HG02571 (cell line): Measurements from ENCODE around the gene SLC35G2.
"Not testable (repeated sequence)": the region's sequence is repeated elsewhere in the genome, so short reads cannot be mapped to it uniquely, and the experiment has no call there.

Source experiments
- ATAC-seq: cut with Tn5 transposase; IDR thresholded peaks from one replicate; pipeline ENCODE4 v1.9.1; 2021; ENCODE audit warnings: mild to moderate bottlenecking, moderate library complexity; ENCODE audit not compliant: unreplicated experiment

SLC35G2 gene

DNA sequence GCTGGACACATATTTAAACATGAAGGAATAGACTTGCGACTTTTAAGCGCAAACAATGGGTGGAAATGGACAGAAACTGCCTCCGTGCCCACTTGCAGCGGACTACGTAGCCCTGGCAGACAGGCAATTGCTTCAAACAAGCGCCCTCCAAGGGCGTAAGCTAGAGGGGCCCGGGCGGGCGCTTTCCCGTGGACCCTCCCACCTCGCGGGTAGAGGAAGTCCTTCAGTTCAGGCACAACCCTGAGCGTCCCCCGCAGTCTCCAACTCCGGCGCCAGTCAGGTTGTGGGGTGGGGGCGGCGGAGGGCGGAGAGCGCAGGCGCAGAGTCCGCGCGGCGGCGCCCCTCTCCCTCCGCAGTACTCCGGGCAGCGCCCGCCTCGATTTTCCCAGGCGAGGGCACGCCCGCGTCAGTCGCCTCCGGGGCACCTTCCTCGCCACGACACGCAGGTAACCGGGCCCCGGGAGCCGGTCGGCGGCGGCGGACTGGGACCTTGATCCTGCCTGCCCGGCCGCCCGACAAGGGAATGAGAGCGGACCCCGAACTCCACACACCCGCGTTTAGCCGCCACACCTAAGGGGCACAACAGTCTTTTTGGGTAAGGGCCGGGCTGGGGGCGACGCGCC lies at the start of gene SLC35G2:
Gene SLC35G2 (plus strand): TSS at position 358 of the 623 bp plus-strand sequence. CDS start 35,335 bp downstream, outside the sequence.
- ATAC-seq, result no peak

DNA sequence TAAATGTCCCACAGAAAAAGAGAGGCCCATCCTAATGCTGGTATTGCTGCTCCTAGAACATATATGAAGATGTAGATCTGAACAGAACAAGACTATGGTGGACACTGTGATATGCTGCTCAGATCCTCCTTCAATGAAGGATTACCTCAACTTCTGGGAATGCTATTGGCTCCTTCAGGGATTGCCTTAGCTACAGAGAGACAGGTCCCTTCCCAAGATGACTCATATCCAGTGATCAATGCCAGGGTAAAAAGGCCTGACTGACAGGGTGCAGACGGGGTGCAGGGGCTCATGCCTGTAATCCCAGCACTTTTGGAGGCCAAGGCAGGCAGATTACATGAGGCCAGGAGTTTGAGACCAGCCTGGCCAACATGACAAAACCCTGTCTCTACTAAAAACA lies 46.2 kb upstream of the SLC35G2 start:
- no peak for ATAC-seq

DNA sequence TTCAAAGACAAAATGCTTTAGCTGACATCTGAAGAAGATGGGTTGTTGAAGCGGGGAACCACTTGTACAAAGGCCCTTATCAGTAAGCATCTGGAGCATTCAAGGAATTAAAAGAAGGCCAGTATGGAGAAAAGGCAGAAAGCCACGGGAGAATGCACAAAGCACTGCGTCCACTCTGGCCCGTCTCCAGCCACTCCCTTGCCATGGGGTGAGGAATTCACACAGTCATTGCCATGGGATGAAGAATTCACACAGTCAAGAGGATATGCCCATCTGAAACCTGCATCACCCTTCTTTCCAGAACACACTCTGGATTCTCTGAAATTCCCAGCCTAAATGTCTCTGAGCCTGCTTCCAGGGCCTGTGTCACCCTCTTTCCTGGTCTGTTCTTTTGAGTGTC lies 40.1 kb upstream of the SLC35G2 start:
- ATAC-seq, result no peak

DNA sequence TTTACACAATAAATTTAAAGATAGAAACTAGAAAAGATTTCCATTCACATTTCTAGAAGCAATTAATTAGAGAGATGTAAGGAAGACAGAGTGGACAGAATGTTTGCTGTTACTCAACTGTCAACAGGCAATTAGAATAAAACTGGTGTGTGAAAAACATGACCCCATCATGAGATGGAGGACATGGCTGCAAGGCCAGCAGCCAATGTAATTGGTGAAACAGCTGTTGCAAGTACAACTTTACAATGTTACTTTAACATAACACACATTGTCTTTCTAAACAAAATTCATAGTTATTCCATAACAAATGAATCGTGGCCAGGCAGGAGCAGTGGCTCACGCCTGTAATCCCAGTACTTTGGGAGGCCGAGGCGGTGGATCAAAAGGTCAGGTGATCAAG lies 38.2 kb upstream of the SLC35G2 start:
- no peak for ATAC-seq

DNA sequence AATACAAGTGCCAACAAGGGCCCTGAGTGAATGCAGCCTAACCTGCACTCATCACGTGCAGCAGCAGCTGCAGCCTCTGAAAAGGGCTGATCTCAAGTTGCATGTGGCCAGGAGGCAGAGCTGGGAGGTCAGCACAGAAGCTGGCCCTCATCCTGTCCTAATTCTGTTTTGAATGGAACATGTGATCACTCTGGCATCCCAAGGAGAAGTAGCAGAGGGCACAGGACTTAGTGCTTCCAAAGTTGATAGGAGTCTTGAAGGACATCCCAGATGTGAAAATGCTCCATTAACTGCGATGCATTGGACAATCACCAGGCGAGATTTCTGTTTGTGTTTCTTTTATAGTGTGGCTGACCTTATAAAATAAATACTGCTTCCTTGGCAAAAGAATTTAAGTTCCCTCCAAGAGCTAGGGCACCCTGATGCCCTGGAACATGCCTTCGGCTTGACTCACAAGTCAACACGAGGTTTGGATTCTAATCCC lies 35.2 kb upstream of the SLC35G2 start:
- no peak for ATAC-seq

DNA sequence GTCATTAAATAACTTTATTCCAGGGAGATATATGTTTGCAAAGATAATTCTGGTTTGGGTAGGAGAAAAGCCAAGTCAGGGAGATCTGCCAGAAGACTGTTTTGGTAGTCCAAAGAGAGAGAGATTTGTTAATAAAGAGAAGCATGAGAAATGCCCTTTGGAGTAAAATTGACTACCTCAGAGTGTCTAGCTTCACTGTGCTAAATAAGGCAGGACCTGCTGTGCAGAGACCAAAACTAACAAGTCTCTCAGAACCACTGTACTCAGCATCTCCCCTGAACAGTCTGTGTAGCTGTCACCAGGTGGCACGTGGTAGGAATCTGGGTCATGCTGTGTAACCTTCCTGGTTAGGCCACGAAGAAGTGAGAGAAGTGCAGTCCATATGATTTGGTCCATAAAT lies 31.6 kb upstream of the SLC35G2 start:
- peak; percentile 93 for ATAC-seq

DNA sequence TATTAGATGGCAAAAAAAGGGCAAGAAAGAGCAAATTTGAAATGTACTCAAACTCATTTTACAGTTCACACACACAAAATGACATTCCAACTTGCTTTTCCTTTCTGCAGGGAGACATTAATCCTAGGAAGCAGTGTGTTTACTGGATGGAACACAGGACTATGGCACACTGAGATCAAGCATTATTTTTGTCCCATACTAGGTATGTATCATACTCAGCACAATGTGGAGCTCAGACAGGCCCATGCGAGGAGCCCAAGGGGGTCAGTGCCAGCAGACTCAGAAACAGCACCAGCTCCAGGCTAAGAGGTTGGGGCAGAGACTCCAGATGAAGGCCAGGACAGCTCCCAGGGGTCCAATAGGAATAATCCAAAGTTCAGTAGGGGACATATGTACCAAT lies 30.8 kb upstream of the SLC35G2 start:
- no peak for ATAC-seq

DNA sequence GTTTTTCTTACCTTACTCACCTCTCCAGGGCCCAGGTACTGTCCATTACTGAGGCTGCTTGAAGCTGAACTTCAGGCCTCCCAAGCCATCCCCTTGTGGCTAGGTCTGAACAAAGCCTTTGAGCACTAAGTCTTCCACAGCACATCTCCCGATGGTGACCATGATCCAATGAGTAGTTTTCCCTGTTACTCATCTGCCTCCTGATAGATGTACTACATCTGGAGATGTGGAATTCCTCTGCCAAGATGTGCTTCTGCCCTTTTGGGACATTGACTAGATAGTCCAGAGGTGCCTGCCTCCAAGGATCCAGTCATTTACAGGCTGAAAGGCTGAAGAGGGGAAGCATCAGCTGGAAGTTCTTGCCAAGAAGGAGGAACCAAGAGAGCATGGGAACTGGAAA lies 28.9 kb upstream of the SLC35G2 start:
- ATAC-seq, result no peak

DNA sequence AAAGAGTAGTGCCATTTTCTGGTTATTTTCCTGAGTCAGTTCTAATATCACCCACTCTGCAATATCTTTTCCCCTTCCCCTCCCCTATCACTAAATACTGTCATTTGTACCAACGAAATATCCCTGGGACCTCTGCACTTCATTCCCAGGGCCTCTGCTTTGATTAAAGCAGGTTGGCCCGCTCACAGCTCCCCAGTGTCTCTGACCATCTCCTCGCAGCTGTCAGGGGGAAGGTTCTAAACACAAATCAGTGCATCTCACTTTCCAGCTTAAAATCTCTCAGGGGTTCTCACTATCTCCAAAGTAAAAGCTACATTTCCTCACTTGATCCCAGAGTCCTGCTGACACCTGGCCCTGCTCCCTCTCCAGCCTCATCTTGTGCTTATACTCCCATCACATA lies 28.1 kb upstream of the SLC35G2 start:
- no peak for ATAC-seq

DNA sequence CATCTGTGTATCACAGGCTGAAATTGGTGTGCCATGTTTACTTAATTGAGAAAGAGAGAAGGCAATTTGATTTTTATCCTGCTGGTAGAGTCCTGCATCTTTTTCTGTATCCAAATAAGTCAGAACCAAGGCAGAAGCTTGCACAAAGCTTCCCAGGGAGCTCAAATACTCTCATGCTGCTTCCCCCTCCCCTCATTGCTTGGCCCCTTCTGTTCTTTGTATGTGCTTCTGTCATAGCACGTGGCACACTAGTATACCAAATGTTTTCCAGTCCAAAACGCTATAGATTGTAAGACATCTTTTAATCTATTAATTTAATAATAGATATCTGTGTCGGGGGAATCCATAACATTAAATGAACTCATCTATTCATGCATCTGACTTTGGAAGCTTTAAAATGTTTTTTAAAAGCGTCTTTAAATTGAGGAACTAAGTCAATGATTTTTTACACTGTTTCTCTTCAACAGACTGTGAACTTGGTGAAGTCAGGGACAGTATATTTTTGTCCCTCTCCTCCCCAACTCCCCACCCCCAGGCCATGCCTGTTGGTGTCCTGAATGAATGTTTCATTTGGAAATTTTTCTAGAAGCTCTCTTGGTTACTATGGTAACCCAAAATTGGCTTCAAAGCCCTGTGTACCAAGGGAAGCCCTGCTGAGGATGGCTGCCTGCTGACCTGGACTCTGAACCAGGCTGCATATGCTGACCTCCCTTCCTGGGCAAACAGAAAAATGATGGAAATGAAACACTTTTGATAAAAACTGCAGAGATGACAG lies 26.2 kb upstream of the SLC35G2 start:
- no peak for ATAC-seq

DNA sequence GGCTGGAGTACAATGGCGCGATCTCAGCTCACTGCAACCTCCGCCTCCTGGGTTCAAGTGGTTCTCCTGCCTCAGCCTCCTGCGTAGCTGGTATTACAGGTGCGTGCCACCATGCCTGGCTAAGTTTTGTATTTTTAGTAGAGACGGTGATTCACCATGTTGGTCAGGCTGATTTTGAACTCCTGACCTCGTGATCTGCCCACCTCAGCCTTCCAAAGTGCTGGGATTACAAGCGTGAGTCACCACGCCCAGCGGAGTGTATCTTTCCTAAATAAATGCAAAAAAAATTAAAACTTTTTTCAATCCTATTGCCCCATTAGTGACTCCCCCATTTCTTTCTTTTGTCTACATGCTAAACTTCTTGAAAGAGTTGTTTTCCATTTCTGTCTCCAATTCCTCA lies 17.8 kb upstream of the SLC35G2 start:
- not testable (repeated sequence) for ATAC-seq

DNA sequence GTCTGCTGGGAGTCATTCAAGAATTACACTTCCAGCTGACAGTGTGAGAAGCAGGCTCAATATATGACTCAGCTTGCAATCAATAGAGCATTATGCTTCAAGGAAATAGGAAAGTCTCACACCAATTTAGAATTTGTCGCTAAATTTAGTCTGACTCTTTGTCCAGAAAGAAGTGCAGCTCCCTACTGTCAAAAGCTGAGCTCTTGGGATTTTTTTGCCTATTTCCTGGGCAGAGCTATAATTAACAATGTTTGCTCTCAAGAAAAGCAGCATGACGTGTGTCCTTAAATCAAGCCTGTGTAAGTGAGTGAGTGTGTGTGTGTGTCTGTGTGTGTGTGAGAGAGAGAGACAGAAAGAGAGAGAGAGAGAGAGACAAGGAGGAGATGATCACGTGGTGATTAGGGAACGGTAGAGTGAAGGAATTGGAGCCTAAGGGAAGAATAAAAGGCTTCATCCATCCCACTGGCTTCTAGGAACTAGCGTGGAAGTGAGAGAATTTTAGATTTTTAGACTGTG lies 16.4 kb upstream of the SLC35G2 start:
- no peak for ATAC-seq

DNA sequence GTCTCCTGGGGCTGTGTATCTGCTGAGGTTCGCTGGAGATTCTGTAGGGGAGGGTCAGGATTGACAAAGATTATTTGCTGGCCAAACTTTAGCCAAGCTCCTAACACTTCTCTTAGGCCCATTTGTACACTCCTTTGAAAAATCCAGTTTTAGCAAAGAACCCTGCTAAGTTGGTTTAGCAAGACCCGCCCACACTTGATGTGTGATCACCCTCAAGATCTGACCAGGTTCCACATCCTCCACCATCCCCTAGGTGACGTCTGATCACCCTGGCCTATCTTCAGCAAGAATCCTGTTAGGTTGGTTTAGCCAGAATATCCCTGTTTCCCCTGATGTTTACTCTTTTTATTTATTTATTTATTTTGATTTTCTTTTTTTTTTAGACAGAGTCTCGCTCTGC lies 14.8 kb upstream of the SLC35G2 start:
- no peak for ATAC-seq

DNA sequence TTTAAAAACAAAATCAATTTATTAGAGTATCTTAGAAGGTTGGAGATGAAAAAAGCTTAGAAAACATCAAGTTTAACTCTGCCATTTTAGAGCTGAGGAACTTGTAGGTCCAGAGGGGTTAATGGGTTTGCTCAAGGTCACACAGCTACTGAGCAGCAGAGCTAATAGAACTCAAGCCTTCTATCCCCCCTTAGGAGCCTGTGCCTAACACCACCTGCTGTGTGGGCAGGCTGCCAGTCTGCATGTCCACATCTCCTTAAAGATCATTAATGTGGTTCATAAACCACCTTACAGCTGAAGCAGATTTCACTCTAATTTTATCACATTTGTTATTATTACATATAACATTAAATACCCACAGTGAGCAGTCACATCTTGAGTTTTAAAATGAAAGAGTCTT lies 14.1 kb upstream of the SLC35G2 start:
- no peak for ATAC-seq

DNA sequence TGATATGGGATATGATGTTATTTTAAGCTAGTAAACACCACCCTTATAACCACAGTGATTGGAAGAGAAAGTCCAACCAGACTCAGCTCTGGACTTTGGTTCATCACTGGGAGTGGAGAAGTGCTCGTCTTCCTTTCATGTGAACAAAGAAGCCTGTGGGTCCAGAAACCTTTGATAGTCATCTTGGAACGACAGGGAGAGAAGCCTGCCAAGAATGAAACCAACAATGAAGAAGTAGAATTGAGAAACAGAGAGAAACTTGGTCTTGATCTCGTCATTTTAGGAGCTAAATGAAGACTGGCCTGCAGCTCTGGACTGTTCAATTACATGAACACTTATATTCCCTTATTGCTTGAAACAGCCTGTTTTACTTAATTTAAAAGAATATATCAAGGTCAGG lies 13.1 kb upstream of the SLC35G2 start:
- no peak for ATAC-seq

DNA sequence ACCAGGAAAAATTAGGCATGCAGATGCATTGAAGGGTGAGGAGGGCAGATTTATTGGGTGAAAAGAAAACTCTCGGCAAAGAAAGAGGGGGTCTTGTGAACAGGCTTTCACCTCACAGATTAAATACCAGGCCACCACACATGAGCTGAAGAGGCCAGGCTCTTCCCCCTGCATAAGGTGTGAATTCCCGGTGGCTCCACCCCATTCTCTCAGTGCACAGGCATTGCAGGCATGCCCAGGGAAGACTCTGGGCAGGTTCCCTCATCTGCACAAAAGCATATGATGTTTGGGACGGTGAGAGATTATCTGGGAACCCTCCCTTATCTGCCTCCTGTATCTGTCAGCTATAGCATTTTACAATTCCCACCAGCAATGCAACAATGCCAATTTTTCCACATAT lies 7.2 kb upstream of the SLC35G2 start:
- no peak for ATAC-seq

DNA sequence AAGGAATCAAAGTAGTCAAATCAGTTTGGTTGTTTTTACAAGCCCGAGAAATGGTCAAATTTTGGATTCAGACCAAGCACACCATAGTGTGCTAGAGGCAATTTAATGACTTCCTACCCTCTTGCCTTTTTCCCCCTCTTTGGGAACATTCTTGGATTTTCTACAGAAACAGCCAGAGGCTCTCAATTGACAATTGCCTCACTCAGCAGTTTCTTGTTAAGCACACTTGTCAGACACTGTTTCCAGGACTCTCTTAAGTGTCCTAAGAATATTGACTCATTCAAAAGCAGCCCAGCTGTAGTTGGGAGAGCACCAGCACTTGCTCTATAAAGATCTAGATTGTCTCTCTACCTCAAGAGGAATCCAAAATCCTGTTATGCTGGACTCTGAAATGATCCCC lies 1.5 kb upstream of the SLC35G2 start:
- no peak for ATAC-seq

DNA sequence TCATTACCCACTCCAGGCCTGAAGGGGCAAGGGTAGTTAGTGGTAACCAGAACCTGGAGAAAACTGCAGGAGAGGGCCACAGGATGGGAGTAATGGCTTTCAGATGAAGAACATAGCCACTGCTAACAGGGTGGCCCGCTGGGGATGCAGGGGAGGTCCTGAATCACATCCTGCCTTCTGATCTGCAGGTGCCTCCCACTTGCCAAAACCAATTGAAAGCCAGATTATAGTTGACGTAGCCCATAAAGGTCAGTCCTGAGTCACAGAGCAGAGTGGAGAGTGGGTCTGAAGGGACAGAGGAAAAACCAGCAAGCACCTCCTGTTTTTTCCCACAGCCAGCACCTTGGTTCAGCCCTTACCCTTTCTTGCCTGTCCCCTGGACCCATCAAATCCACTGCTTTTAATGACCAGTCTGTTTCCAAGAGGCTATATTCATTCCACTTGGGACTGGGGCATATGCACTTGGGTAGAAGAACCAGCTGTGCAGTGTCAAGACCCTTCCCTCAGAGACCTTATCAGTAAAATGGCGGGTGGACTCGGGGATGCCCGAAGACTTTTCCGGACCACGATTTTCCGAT lies 646 bp upstream of the SLC35G2 start:
- ATAC-seq, result no peak

DNA sequence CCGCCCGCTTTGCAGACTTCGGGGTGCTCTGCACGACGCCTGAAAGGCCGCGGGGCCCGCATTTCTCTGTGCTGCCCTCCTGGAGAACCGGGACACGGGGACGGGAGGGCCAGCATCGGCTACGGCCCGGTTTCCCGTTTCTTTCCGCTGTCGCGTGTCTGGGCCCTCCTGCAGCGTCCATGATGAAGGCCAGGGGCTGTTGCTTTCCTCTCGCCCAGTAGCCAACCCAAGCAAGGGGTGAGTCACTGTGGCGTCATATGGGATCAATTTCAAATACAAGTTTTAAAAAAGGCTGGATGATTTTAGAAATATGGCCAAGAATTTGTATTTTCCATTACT lies 435 bp downstream of the SLC35G2 start:
- no peak for ATAC-seq

DNA sequence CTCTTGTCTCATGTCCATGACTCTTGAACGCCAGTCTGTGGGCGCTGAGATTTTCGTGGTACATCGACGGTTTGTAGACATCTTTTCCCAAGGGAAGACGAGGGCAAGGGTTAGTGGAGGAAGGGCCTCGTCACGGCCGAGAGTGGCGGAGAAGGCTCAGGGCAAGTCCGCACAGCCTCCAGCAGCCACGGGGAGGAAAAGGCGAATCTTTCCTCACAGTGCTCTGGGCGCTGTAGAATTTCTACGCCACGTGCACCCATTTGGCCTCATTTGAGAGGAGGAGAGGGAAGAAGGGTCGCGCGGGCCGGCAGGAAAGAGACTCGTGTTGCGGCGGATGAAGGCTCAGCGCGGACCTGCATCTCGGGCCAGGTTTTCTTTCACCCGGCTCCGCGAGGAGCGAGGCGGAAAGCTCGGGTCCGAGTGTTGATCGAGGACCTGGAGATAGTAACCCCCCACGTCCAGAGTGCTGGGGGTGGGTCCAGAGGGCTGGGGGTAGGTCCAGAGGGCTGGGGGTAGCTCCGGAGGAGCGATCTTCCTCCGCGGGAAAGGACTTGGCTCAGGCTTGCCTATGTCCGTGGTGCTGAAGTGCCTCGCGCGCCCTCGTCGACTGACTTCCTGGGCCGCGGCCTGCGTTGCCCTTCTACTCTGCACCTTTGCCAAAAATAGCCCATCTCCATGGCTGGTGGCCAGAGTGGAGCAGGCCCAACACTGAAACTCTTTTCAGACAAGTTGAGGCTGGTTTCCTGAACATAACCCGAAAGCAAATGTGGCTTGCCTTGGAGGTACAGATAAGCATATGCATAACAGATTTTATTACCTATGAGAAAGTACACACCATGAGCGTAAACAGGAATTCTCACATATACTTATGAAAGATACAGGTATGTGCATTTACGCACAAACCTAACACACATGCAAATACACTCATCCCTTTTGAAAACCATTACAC lies 1.1 kb downstream of the SLC35G2 start:
- ATAC-seq, result no peak

DNA sequence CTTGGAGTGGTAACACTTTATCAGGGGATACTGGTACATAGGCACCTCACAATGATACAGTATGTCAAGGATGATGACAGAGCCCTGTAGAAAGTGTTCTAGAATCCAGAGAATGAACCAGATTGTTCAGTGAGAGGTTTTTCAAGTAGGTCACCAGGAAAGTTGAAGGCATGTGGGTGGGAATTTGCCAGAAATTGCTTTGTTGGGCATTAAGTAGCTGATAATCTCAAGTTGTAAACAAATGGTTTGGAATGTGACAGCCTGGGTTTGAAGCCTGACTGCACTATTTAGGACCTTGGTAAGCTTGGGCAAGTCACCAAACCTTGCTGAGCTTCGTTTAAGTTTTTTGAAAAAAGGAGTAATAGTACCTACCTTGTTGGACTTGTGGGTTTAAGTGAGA lies 12.5 kb downstream of the SLC35G2 start:
- ATAC-seq, result no peak
